ENCODE measurements around the gene PRKAG3.

The PRKAG3 gene

GRCh38 chr2:218872645-218873358 lies 41.2 kb upstream of the PRKAG3 start:
- H3K4me3 ChIP-seq (ENCODE audit: low read length): no peak overlapping the region
- H3K36me3 ChIP-seq (ENCODE audit: control insufficient read depth, insufficient read depth, low read length): no peaks in the 10 kb centered on the region
- no peak overlapping the region for H3K9ac ChIP-seq (ENCODE audit: low read length)
- no peak overlapping the region for H3K27ac ChIP-seq (ENCODE audit: low read depth, low read length)
- H3K4me1 ChIP-seq (ENCODE audit: control insufficient read depth, insufficient read depth, low read length): no peaks in the 10 kb centered on the region
- peaks cover 36% of the 10 kb centered on the region for H3K27me3 ChIP-seq (ENCODE audit: control insufficient read depth, insufficient read depth, low read length)

GRCh38 chr2:218871345-218872302 lies 40.0 kb upstream of the PRKAG3 start:
- Histone ChIP-seq H3K36me3 (ENCODE audit: control insufficient read depth, insufficient read depth, low read length) (no peaks in the 10 kb centered on the region), H3K27ac (ENCODE audit: low read depth, low read length) (no peak overlapping the region), H3K27me3 (ENCODE audit: control insufficient read depth, insufficient read depth, low read length) (peaks cover 32% of the 10 kb centered on the region), H3K4me3 (ENCODE audit: low read length) (peak overlapping the region; percentile 33), H3K4me1 (ENCODE audit: control insufficient read depth, insufficient read depth, low read length) (no peaks in the 10 kb centered on the region), H3K9ac (ENCODE audit: low read length) (no peak overlapping the region)

- Histone ChIP-seq H3K4me1 (ENCODE audit: control insufficient read depth, insufficient read depth, low read length) (no peaks in the 10 kb centered on the region), H3K36me3 (ENCODE audit: control insufficient read depth, insufficient read depth, low read length) (no peaks in the 10 kb centered on the region), H3K4me3 (ENCODE audit: low read length) (peak overlapping the region; percentile 33), H3K27ac (ENCODE audit: low read depth, low read length) (no peak overlapping the region), H3K27me3 (ENCODE audit: control insufficient read depth, insufficient read depth, low read length) (peaks cover 27% of the 10 kb centered on the region), H3K9ac (ENCODE audit: low read length) (no peak overlapping the region)
Measured at GRCh38 chr2:218870984-218871344, 39.4 kb upstream of the PRKAG3 start.

GRCh38 chr2:218869064-218869463 lies 37.5 kb upstream of the PRKAG3 start:
- no peaks in the 10 kb centered on the region for H3K4me1 ChIP-seq (ENCODE audit: control insufficient read depth, insufficient read depth, low read length)
- no peaks in the 10 kb centered on the region for H3K36me3 ChIP-seq (ENCODE audit: control insufficient read depth, insufficient read depth, low read length)
- H3K9ac ChIP-seq (ENCODE audit: low read length): no peak overlapping the region
- no peak overlapping the region for H3K4me3 ChIP-seq (ENCODE audit: low read length)
- no peak overlapping the region for H3K27ac ChIP-seq (ENCODE audit: low read depth, low read length)
- peaks cover 27% of the 10 kb centered on the region for H3K27me3 ChIP-seq (ENCODE audit: control insufficient read depth, insufficient read depth, low read length)

GRCh38 chr2:218867900-218868299 lies 36.3 kb upstream of the PRKAG3 start:
- H3K9ac ChIP-seq (ENCODE audit: low read length): no peak overlapping the region
- H3K27me3 ChIP-seq (ENCODE audit: control insufficient read depth, insufficient read depth, low read length): peaks cover 30% of the 10 kb centered on the region
- no peak overlapping the region for H3K4me3 ChIP-seq (ENCODE audit: low read length)
- H3K36me3 ChIP-seq (ENCODE audit: control insufficient read depth, insufficient read depth, low read length): no peaks in the 10 kb centered on the region
- H3K4me1 ChIP-seq (ENCODE audit: control insufficient read depth, insufficient read depth, low read length): no peaks in the 10 kb centered on the region
- H3K27ac ChIP-seq (ENCODE audit: low read depth, low read length): no peak overlapping the region

- Histone ChIP-seq H3K27ac (ENCODE audit: low read depth, low read length) (no peak overlapping the region), H3K27me3 (ENCODE audit: control insufficient read depth, insufficient read depth, low read length) (peaks cover 21% of the 10 kb centered on the region), H3K4me1 (ENCODE audit: control insufficient read depth, insufficient read depth, low read length) (no peaks in the 10 kb centered on the region), H3K4me3 (ENCODE audit: low read length) (no peak overlapping the region), H3K9ac (ENCODE audit: low read length) (no peak overlapping the region), H3K36me3 (ENCODE audit: control insufficient read depth, insufficient read depth, low read length) (no peaks in the 10 kb centered on the region)
Measured at GRCh38 chr2:218865999-218866398, 34.4 kb upstream of the PRKAG3 start.

- H3K36me3 ChIP-seq (ENCODE audit: control insufficient read depth, insufficient read depth, low read length): no peaks in the 10 kb centered on the region
- H3K9ac ChIP-seq (ENCODE audit: low read length): no peak overlapping the region
- H3K27me3 ChIP-seq (ENCODE audit: control insufficient read depth, insufficient read depth, low read length): peaks cover 21% of the 10 kb centered on the region
- H3K4me3 ChIP-seq (ENCODE audit: low read length): no peak overlapping the region
- H3K4me1 ChIP-seq (ENCODE audit: control insufficient read depth, insufficient read depth, low read length): no peaks in the 10 kb centered on the region
- H3K27ac ChIP-seq (ENCODE audit: low read depth, low read length): no peak overlapping the region
Measured at GRCh38 chr2:218865396-218865795, 33.8 kb upstream of the PRKAG3 start.

- H3K27ac ChIP-seq (ENCODE audit: low read depth, low read length): no peak overlapping the region
- no peaks in the 10 kb centered on the region for H3K36me3 ChIP-seq (ENCODE audit: control insufficient read depth, insufficient read depth, low read length)
- no peak overlapping the region for H3K4me3 ChIP-seq (ENCODE audit: low read length)
- peaks cover 27% of the 10 kb centered on the region for H3K27me3 ChIP-seq (ENCODE audit: control insufficient read depth, insufficient read depth, low read length)
- H3K9ac ChIP-seq (ENCODE audit: low read length): no peak overlapping the region
- no peaks in the 10 kb centered on the region for H3K4me1 ChIP-seq (ENCODE audit: control insufficient read depth, insufficient read depth, low read length)
Measured at GRCh38 chr2:218863021-218863520, 31.5 kb upstream of the PRKAG3 start.

GRCh38 chr2:218861645-218862318 lies 30.2 kb upstream of the PRKAG3 start:
- Histone ChIP-seq H3K9ac (ENCODE audit: low read length) (no peak overlapping the region), H3K27me3 (ENCODE audit: control insufficient read depth, insufficient read depth, low read length) (peaks cover 29% of the 10 kb centered on the region), H3K4me3 (ENCODE audit: low read length) (no peak overlapping the region), H3K4me1 (ENCODE audit: control insufficient read depth, insufficient read depth, low read length) (no peaks in the 10 kb centered on the region), H3K36me3 (ENCODE audit: control insufficient read depth, insufficient read depth, low read length) (no peaks in the 10 kb centered on the region), H3K27ac (ENCODE audit: low read depth, low read length) (no peak overlapping the region)

GRCh38 chr2:218860950-218861381 lies 29.4 kb upstream of the PRKAG3 start:
- H3K36me3 ChIP-seq (ENCODE audit: control insufficient read depth, insufficient read depth, low read length): no peaks in the 10 kb centered on the region
- no peak overlapping the region for H3K9ac ChIP-seq (ENCODE audit: low read length)
- H3K27ac ChIP-seq (ENCODE audit: low read depth, low read length): no peak overlapping the region
- no peak overlapping the region for H3K4me3 ChIP-seq (ENCODE audit: low read length)
- H3K4me1 ChIP-seq (ENCODE audit: control insufficient read depth, insufficient read depth, low read length): no peaks in the 10 kb centered on the region
- peaks cover 30% of the 10 kb centered on the region for H3K27me3 ChIP-seq (ENCODE audit: control insufficient read depth, insufficient read depth, low read length)

- Histone ChIP-seq H3K27ac (ENCODE audit: low read depth, low read length) (no peak overlapping the region), H3K9ac (ENCODE audit: low read length) (no peak overlapping the region), H3K4me3 (ENCODE audit: low read length) (peak overlapping the region; percentile 38), H3K27me3 (ENCODE audit: control insufficient read depth, insufficient read depth, low read length) (peaks cover 30% of the 10 kb centered on the region), H3K4me1 (ENCODE audit: control insufficient read depth, insufficient read depth, low read length) (no peaks in the 10 kb centered on the region), H3K36me3 (ENCODE audit: control insufficient read depth, insufficient read depth, low read length) (no peaks in the 10 kb centered on the region)
Measured at GRCh38 chr2:218859988-218860831, 28.6 kb upstream of the PRKAG3 start.

Data from rectal smooth muscle tissue (tissue), 1 donor.